ENCODE data around the gene POLR1A. TPM values are rescaled to one million over a fixed set of nuclear protein-coding genes. Genes with fewer than 3 reads are reported as not detected.

POLR1A gene
- total and polyA plus RNA-seq, 2 of the 13 experiments (the other 11 are each of a cell fraction or from before 2014, with no cell fraction given), result 7.2 to 39.9 TPM

- TF ChIP-seq RELA (CRISPR knock-in tag; IDR thresholded peaks at IDR 0.05), result 0 out of 2 replicates have a peak, but pooled peaks have one; percentile 46
- no peak for TF ChIP-seq FOXM1 (CRISPR knock-in tag; IDR thresholded peaks at IDR 0.05)
- no peak for TF ChIP-seq RFX3 (CRISPR knock-in tag; IDR thresholded peaks at IDR 0.05)
- no peak for TF ChIP-seq ZNF549 (CRISPR knock-in tag; IDR thresholded peaks at IDR 0.05)
- no peak for TF ChIP-seq NFIB (CRISPR knock-in tag; IDR thresholded peaks at IDR 0.05; ENCODE audit: borderline replicate concordance)
- no peak for TF ChIP-seq ZNF564 (CRISPR knock-in tag; IDR thresholded peaks at IDR 0.05)
- no peak for TF ChIP-seq ZNF326 (CRISPR knock-in tag; IDR thresholded peaks at IDR 0.05; ENCODE audit: borderline replicate concordance)
- no peak for TF ChIP-seq ATF3 (CRISPR knock-in tag; IDR thresholded peaks at IDR 0.05)
- no peak for TF ChIP-seq TRAFD1 (CRISPR knock-in tag; IDR thresholded peaks at IDR 0.05; ENCODE audit: borderline replicate concordance)
- TF ChIP-seq SYNCRIP (IDR thresholded peaks at IDR 0.05; ENCODE audit: insufficient read depth, low read depth, low read length), result no peak
- TF ChIP-seq ZNF33A (CRISPR knock-in tag; IDR thresholded peaks at IDR 0.05; ENCODE audit: borderline replicate concordance), result no peak
- TF ChIP-seq XBP1 (CRISPR knock-in tag; IDR thresholded peaks at IDR 0.05), result no peak
- TF ChIP-seq ZNF713 (CRISPR knock-in tag; IDR thresholded peaks at IDR 0.05), result no peak
- no peak for TF ChIP-seq JUND (CRISPR knock-in tag; IDR thresholded peaks at IDR 0.05)
- no peak for TF ChIP-seq ISL2 (CRISPR knock-in tag; IDR thresholded peaks at IDR 0.05)
- TF ChIP-seq JDP2 (CRISPR knock-in tag; IDR thresholded peaks at IDR 0.05; ENCODE audit: borderline replicate concordance), result no peak
- TF ChIP-seq PRDM10 (CRISPR knock-in tag; IDR thresholded peaks at IDR 0.05; ENCODE audit: low read depth), result no peak
- TF ChIP-seq TEAD3 (CRISPR knock-in tag; optimal IDR thresholded peaks at IDR 0.05; ENCODE audit: borderline replicate concordance), result peak; percentile 55
- no peak for TF ChIP-seq NCOA5 (CRISPR knock-in tag; IDR thresholded peaks at IDR 0.05)
- TF ChIP-seq KAT7 (CRISPR knock-in tag; IDR thresholded peaks at IDR 0.05; ENCODE audit: borderline replicate concordance), result peak; percentile 76; the same call in 1 of the 2 replicates
- TF ChIP-seq KMT2A (CRISPR knock-in tag; IDR thresholded peaks at IDR 0.05), result peak; percentile 51; the same call in 1 of the 2 replicates
- TF ChIP-seq ZNF383 (CRISPR knock-in tag; IDR thresholded peaks at IDR 0.05; ENCODE audit: borderline replicate concordance), result no peak
- TF ChIP-seq ZNF224 (CRISPR knock-in tag; IDR thresholded peaks at IDR 0.05), result no peak
- TF ChIP-seq PRDM4 (CRISPR knock-in tag; IDR thresholded peaks at IDR 0.05; ENCODE audit: borderline replicate concordance), result no peak
Observed at GRCh38 chr2:86105252-86105968, at the start of gene POLR1A (continued).
